MCF 10A (cell line): ENCODE data around the gene RICTOR. TPM values are rescaled to one million over a fixed set of nuclear protein-coding genes. Genes with fewer than 3 reads are reported as not detected.

ENCODE experiments used
- BruUV-seq: library from RNA; stranded (reverse); fragments of 400-500 nt; replicated peaks from 2 replicates; lab custom pipeline; 2021; lab: Mats Ljungman, UMichigan
- CTCF ChIA-PET: fragments of 300-600 bp; sonication (Branson Sonifier 250); formaldehyde crosslinking; extraction: SDS; loops from one replicate; lab custom pipeline; 2021; ENCODE audit warnings: antibody characterized with exemption, inconsistent platforms; lab: Yijun Ruan, JAX
- POLR2A ChIA-PET: fragments of 300-600, 350-650 bp; sonication (Branson Sonifier 250); formaldehyde crosslinking; extraction: SDS; loops from one replicate; lab custom pipeline; 2020; ENCODE audit warnings: antibody characterized with exemption, inconsistent platforms; lab: Yijun Ruan, JAX
- DNase-seq: peaks from one replicate; pipeline ENCODE4 v3.0.0-alpha.2; 2018; ENCODE audit not compliant: unreplicated experiment
- H3K27ac Mint-ChIP-seq: one replicate; pipeline ENCODE4 v1.8.0; 2022; ENCODE audit warnings: mild to moderate bottlenecking, low read depth, mixed read lengths; ENCODE audit not compliant: unreplicated experiment
- H3K27me3 Mint-ChIP-seq: one replicate; pipeline ENCODE4 v1.8.0; 2022; ENCODE audit warnings: mixed read lengths; ENCODE audit not compliant: insufficient read depth, unreplicated experiment
- H3K36me3 Mint-ChIP-seq: one replicate; pipeline ENCODE4 v1.8.0; 2022; ENCODE audit warnings: mild to moderate bottlenecking, moderate library complexity, mixed read lengths; ENCODE audit not compliant: insufficient read depth, unreplicated experiment
- H3K4me1 Mint-ChIP-seq: one replicate; pipeline ENCODE4 v1.8.0; 2022; ENCODE audit warnings: mixed read lengths; ENCODE audit not compliant: insufficient read depth, unreplicated experiment
- H3K4me3 Mint-ChIP-seq: one replicate; pipeline ENCODE4 v1.8.0; 2022; ENCODE audit warnings: mild to moderate bottlenecking, moderate library complexity, mixed read lengths; ENCODE audit not compliant: unreplicated experiment
- H3K9me3 Mint-ChIP-seq: one replicate; pipeline ENCODE4 v1.8.0; 2022; ENCODE audit warnings: mixed read lengths; ENCODE audit not compliant: unreplicated experiment
- intact Hi-C: fragments of 100-400 bp; cut with micrococcal nuclease; formaldehyde crosslinking; loops from 2 replicates; pipeline ENCODE4 v1.14.1; 2022
- total RNA-seq: library from RNA; stranded (reverse); gene quantifications from 2 replicates; pipeline ENCODE4 v1.2.3, GENCODE V29; 2022
- TF ChIP-seq, protein P1 (sequence below): fragments of 200-600 bp; IDR thresholded peaks from one replicate; pipeline ENCODE4 v1.8.0; 2022; ENCODE audit warnings: antibody characterized with exemption, mild to moderate bottlenecking; ENCODE audit not compliant: unreplicated experiment

RICTOR gene
- total RNA-seq, 1 experiment from 2014 or later = 25.7 TPM

DNA sequence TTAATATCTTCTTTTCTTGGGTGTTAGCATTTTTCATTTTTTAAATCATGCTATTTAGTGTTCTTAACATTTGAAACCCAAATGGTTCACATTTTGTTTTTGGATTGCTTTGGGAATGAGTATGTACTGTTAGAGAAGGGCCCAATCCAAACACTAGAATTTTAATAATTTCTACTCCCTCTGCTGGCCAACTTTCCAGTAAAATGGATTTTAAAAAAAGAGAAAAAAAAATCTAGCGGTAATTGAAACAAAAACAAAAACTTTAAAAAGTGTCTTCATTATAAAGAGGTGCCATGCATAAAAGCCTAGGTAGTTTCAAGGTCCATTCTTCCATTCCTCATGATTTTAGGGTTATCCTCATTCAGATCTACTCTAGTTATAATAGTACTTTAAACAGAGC is 32.1 kb upstream of the RICTOR start:
- BruUV-seq = no TSS peak
- Mint-ChIP-seq H3K27ac (no peak overlapping the region), H3K4me1 (peaks cover 27% of the 10 kb centered on the region)

GRCh38 chr5:39104221-39104620 is 30.0 kb upstream of the RICTOR start:
- ChIA-PET POLR2A (interaction anchor here (0.6 to 8.3 kb wide), 4 partner anchors 9 to 258 kb away, joined by 3 to 106 read pairs (median 3); partner anchors contain the start of gene RICTOR), CTCF (interaction anchor here (0.6 to 2.1 kb wide), 8 partner anchors 8 to 187 kb away, joined by 3 to 6 read pairs (median 4); no protein-coding TSS in a partner anchor)
- Mint-ChIP-seq H3K36me3 (no peaks in the 10 kb centered on the region), H3K4me3 (no peak overlapping the region), H3K27ac (peak overlapping the region; percentile 97), H3K27me3 (no peaks in the 10 kb centered on the region), H3K9me3 (no peaks in the 10 kb centered on the region), H3K4me1 (peaks cover 48% of the 10 kb centered on the region)
- DNase-seq = no peak
- TF ChIP-seq, protein P1, sequence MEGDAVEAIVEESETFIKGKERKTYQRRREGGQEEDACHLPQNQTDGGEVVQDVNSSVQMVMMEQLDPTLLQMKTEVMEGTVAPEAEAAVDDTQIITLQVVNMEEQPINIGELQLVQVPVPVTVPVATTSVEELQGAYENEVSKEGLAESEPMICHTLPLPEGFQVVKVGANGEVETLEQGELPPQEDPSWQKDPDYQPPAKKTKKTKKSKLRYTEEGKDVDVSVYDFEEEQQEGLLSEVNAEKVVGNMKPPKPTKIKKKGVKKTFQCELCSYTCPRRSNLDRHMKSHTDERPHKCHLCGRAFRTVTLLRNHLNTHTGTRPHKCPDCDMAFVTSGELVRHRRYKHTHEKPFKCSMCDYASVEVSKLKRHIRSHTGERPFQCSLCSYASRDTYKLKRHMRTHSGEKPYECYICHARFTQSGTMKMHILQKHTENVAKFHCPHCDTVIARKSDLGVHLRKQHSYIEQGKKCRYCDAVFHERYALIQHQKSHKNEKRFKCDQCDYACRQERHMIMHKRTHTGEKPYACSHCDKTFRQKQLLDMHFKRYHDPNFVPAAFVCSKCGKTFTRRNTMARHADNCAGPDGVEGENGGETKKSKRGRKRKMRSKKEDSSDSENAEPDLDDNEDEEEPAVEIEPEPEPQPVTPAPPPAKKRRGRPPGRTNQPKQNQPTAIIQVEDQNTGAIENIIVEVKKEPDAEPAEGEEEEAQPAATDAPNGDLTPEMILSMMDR = no peak
- intact Hi-C loops = no loop called here
- BruUV-seq = no TSS peak

More for the DNA sequence above, 32.1 kb upstream of the RICTOR start:
- Mint-ChIP-seq H3K36me3 (no peaks in the 10 kb centered on the region), H3K9me3 (no peaks in the 10 kb centered on the region), H3K27me3 (no peaks in the 10 kb centered on the region), H3K4me3 (no peak overlapping the region)
- peak; percentile 31 for DNase-seq
- TF ChIP-seq, protein P1 = peak; percentile 24
- intact Hi-C loops = loop anchor here (1.0 kb wide), 1 partner anchor 101 kb away; no protein-coding TSS in a partner anchor
- ChIA-PET POLR2A (interaction anchor here (8.3 kb wide), 1 partner anchor 32 kb away, joined by 106 read pairs; the partner anchor contains the start of gene RICTOR), CTCF (no interaction called here)

- H3K27ac Mint-ChIP-seq = peak overlapping the region; percentile 97
Observed at GRCh38 chr5:39102684-39103155, 28.5 kb upstream of the RICTOR start.

More at GRCh38 chr5:39102684-39103155, 28.5 kb upstream of the RICTOR start:
- TF ChIP-seq, protein P1 = no peak
- no peaks in the 10 kb centered on the region for H3K9me3 Mint-ChIP-seq
- H3K4me1 Mint-ChIP-seq = peaks cover 51% of the 10 kb centered on the region
- intact Hi-C loops = loop anchor here (2.0 kb wide), 2 partner anchors 28 to 36 kb away; partner anchors contain the start of gene RICTOR
- DNase-seq = peak; percentile 68
- H3K4me3 Mint-ChIP-seq = no peak overlapping the region
- ChIA-PET CTCF (interaction anchor here (0.6 to 5.5 kb wide), 6 partner anchors 10 to 36 kb away, joined by 3 to 40 read pairs (median 5); no protein-coding TSS in a partner anchor), POLR2A (interaction anchor here (0.6 to 8.3 kb wide), 6 partner anchors 9 to 256 kb away, joined by 3 to 106 read pairs (median 3); partner anchors contain the start of gene RICTOR)
- H3K36me3 Mint-ChIP-seq = no peaks in the 10 kb centered on the region
- H3K27me3 Mint-ChIP-seq = no peaks in the 10 kb centered on the region
- BruUV-seq = no TSS peak
